ENCODE measurements around the gene FAM181A.

- TF ChIP-seq CTCF (IDR thresholded peaks at IDR 0.05; ENCODE audit: low read length) (no peak), EZH2 (IDR thresholded peaks at IDR 0.05; ENCODE audit: borderline replicate concordance, low read length) (no peak)
Observed at GRCh38 chr14:93946541-93947090, 19.5 kb downstream of the FAM181A start.

All from OCI-LY1 (cell line).